NCI-H2227 treated with DMSO at 0.1 percent for 48 hours (cell line): ENCODE results near the gene RELB.
"Not testable (repeated sequence)": the region's sequence is repeated elsewhere in the genome, so short reads cannot be mapped to it uniquely, and the experiment has no call there.

Experiments
- DNase-seq: peaks from one replicate; lab custom pipeline; 2025; lab: John Stamatoyannopoulos, UW

Gene RELB

GRCh38 chr19:45001087-45001739, at the start of gene RELB:
Gene RELB, plus strand, starts transcription at chr19:45001464. Its CDS starts 116 bp downstream, at chr19:45001580.
- DNase-seq: peak; percentile 70

GRCh38 chr19:44954278-44954648, 47.0 kb upstream of the RELB start:
- DNase-seq: no peak

GRCh38 chr19:44954649-44955504, 46.4 kb upstream of the RELB start, which contains the start of gene CLPTM1:
Gene CLPTM1, plus strand, starts transcription at chr19:44955380. Its CDS starts 16 bp downstream, at chr19:44955396.
- DNase-seq: peak; percentile 93

- DNase-seq: no peak
Measured at GRCh38 chr19:44955505-44956439, 45.5 kb upstream of the RELB start.

GRCh38 chr19:44957526-44957925, 43.7 kb upstream of the RELB start:
- no peak for DNase-seq

- DNase-seq: no peak
Measured at GRCh38 chr19:44958090-44958489, 43.2 kb upstream of the RELB start.

GRCh38 chr19:44959691-44960090, 41.6 kb upstream of the RELB start:
- no peak for DNase-seq

- DNase-seq: no peak
Measured at GRCh38 chr19:44960906-44961728, 40.1 kb upstream of the RELB start.

- DNase-seq: no peak
Measured at GRCh38 chr19:44961821-44962220, 39.4 kb upstream of the RELB start.

GRCh38 chr19:44968118-44968517, 33.1 kb upstream of the RELB start:
- no peak for DNase-seq

GRCh38 chr19:44968670-44969069, 32.6 kb upstream of the RELB start:
- peak; percentile 23 for DNase-seq

GRCh38 chr19:44969437-44969836, 31.8 kb upstream of the RELB start:
- DNase-seq: no peak

- not testable (repeated sequence) for DNase-seq
Measured at GRCh38 chr19:44971451-44971850, 29.8 kb upstream of the RELB start.

- DNase-seq: no peak
Measured at GRCh38 chr19:44972802-44973201, 28.5 kb upstream of the RELB start.

GRCh38 chr19:44973982-44974735, 27.1 kb upstream of the RELB start:
- no peak for DNase-seq

GRCh38 chr19:44974857-44975256, 26.4 kb upstream of the RELB start:
- no peak for DNase-seq

- DNase-seq: no peak
Measured at GRCh38 chr19:44975444-44975843, 25.8 kb upstream of the RELB start.

GRCh38 chr19:44984005-44984404, 17.3 kb upstream of the RELB start:
- no peak for DNase-seq

- DNase-seq: no peak
Measured at GRCh38 chr19:44985445-44985844, 15.8 kb upstream of the RELB start.

- DNase-seq: no peak
Measured at GRCh38 chr19:44986389-44986788, 14.9 kb upstream of the RELB start.
